ENCODE data around the gene CATSPERD. TPM values are rescaled to one million over a fixed set of nuclear protein-coding genes. Genes with fewer than 3 reads are reported as not detected.

CATSPERD gene
- total RNA-seq, 1 experiment from 2014 or later: 0.50 TPM

DNA sequence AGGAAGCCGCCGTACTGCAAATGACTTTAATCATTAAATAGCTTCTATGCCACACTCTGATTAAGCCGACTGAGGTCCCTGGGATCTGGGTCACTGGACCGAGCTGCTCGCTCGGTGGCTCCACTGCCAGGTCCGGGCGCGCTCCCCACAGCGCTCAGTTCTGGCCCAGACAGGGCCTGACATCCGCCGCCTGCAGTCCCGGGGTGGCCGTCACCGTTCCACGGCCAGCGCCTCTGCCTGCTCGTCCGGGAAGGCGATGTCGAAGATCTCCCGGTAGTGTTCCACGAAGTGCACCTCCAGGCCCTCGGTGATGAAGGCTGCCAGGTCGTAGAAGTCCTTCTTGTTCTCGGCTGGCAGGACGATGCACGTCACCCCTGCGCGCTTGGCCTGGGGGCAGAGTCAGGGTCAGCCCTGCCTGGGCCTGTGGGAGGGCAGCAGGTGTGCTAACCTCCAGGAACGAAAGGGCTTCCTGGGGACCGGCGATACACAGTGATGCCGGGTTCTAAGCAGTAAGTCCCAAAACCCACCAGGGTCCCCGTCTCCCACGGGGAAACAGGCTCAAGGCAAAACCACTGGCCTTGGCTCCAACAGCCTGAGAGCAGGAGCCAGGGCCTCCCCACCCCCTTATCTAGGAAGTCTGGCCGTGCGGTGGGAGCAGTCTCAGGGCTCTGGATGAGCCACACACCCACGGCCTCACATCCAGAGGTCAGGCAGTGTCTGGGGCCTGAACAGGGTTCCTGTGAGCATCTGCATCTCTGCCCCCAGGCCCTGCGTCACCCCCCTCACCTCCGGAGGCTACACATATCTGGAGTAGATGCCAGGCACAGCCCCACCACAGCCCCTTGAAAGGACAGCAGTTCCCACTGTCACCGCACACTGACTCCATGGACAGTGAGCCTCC lies 28.4 kb upstream of the CATSPERD start:
- H3K27ac Mint-ChIP-seq: peak overlapping the region; percentile 70
- H3K27me3 Mint-ChIP-seq (ENCODE audit: low read depth): peaks cover 5% of the 10 kb centered on the region; the same call in 1 of the 2 replicates
- H3K4me3 Mint-ChIP-seq: peak overlapping the region; percentile 99
- no peak for DNase-seq (ENCODE audit: low spot score)
- no peaks in the 10 kb centered on the region for H3K9me3 Mint-ChIP-seq
- H3K4me1 Mint-ChIP-seq: peaks cover 10% of the 10 kb centered on the region; the same call in 1 of the 2 replicates
- no peak for ATAC-seq
- ChIA-PET CTCF (interaction anchor here (0.5 kb wide), 1 partner anchor 22 kb away, joined by 3 read pairs; no protein-coding TSS in a partner anchor), POLR2A (interaction anchor here (0.6 to 2.7 kb wide), 2 partner anchors 21 to 28 kb away, joined by 3 to 14 read pairs; partner anchors contain the start of genes CATSPERD and LONP1)
- peaks cover 41% of the 10 kb centered on the region for H3K36me3 Mint-ChIP-seq
- no peak for TF ChIP-seq KAT7 (CRISPR knock-in tag; IDR thresholded peaks at IDR 0.05; ENCODE audit: borderline replicate concordance)
- no peak for TF ChIP-seq NFYB (CRISPR knock-in tag; conservative IDR thresholded peaks at IDR 0.05; ENCODE audit: low read depth)
- TF ChIP-seq, protein P1, sequence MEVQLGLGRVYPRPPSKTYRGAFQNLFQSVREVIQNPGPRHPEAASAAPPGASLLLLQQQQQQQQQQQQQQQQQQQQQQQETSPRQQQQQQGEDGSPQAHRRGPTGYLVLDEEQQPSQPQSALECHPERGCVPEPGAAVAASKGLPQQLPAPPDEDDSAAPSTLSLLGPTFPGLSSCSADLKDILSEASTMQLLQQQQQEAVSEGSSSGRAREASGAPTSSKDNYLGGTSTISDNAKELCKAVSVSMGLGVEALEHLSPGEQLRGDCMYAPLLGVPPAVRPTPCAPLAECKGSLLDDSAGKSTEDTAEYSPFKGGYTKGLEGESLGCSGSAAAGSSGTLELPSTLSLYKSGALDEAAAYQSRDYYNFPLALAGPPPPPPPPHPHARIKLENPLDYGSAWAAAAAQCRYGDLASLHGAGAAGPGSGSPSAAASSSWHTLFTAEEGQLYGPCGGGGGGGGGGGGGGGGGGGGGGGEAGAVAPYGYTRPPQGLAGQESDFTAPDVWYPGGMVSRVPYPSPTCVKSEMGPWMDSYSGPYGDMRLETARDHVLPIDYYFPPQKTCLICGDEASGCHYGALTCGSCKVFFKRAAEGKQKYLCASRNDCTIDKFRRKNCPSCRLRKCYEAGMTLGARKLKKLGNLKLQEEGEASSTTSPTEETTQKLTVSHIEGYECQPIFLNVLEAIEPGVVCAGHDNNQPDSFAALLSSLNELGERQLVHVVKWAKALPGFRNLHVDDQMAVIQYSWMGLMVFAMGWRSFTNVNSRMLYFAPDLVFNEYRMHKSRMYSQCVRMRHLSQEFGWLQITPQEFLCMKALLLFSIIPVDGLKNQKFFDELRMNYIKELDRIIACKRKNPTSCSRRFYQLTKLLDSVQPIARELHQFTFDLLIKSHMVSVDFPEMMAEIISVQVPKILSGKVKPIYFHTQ (CRISPR knock-in tag; IDR thresholded peaks at IDR 0.05): no peak
- TF ChIP-seq, protein P2, sequence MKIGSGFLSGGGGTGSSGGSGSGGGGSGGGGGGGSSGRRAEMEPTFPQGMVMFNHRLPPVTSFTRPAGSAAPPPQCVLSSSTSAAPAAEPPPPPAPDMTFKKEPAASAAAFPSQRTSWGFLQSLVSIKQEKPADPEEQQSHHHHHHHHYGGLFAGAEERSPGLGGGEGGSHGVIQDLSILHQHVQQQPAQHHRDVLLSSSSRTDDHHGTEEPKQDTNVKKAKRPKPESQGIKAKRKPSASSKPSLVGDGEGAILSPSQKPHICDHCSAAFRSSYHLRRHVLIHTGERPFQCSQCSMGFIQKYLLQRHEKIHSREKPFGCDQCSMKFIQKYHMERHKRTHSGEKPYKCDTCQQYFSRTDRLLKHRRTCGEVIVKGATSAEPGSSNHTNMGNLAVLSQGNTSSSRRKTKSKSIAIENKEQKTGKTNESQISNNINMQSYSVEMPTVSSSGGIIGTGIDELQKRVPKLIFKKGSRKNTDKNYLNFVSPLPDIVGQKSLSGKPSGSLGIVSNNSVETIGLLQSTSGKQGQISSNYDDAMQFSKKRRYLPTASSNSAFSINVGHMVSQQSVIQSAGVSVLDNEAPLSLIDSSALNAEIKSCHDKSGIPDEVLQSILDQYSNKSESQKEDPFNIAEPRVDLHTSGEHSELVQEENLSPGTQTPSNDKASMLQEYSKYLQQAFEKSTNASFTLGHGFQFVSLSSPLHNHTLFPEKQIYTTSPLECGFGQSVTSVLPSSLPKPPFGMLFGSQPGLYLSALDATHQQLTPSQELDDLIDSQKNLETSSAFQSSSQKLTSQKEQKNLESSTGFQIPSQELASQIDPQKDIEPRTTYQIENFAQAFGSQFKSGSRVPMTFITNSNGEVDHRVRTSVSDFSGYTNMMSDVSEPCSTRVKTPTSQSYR (CRISPR knock-in tag; IDR thresholded peaks at IDR 0.05): no peak; the same call in 1 of the 2 replicates
- no peak for TF ChIP-seq CBFB (CRISPR knock-in tag; IDR thresholded peaks at IDR 0.05; ENCODE audit: low read depth)
- 0 out of 2 replicates have a peak, but pooled peaks have one; percentile 59 for TF ChIP-seq HMGXB4 (CRISPR knock-in tag; IDR thresholded peaks at IDR 0.05)
- TF ChIP-seq, protein P3, sequence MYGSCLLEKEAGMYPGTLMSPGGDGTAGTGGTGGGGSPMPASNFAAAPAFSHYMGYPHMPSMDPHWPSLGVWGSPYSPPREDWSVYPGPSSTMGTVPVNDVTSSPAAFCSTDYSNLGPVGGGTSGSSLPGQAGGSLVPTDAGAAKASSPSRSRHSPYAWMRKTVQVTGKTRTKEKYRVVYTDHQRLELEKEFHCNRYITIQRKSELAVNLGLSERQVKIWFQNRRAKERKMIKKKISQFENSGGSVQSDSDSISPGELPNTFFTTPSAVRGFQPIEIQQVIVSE (CRISPR knock-in tag; IDR thresholded peaks at IDR 0.05; ENCODE audit: borderline replicate concordance): no peak
- no peak for TF ChIP-seq ZNF512 (CRISPR knock-in tag; IDR thresholded peaks at IDR 0.05; ENCODE audit: borderline replicate concordance)
- no peak for TF ChIP-seq ZBTB43 (CRISPR knock-in tag; IDR thresholded peaks at IDR 0.05)
- TF ChIP-seq NR3C1 (CRISPR knock-in tag; conservative IDR thresholded peaks at IDR 0.05; ENCODE audit: low read depth): no peak
- TF ChIP-seq, protein P4, sequence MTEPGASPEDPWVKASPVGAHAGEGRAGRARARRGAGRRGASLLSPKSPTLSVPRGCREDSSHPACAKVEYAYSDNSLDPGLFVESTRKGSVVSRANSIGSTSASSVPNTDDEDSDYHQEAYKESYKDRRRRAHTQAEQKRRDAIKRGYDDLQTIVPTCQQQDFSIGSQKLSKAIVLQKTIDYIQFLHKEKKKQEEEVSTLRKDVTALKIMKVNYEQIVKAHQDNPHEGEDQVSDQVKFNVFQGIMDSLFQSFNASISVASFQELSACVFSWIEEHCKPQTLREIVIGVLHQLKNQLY (CRISPR knock-in tag; IDR thresholded peaks at IDR 0.05): no peak
- TF ChIP-seq MXD4 (CRISPR knock-in tag; IDR thresholded peaks at IDR 0.05; ENCODE audit: borderline replicate concordance): no peak
- TF ChIP-seq, protein P5, sequence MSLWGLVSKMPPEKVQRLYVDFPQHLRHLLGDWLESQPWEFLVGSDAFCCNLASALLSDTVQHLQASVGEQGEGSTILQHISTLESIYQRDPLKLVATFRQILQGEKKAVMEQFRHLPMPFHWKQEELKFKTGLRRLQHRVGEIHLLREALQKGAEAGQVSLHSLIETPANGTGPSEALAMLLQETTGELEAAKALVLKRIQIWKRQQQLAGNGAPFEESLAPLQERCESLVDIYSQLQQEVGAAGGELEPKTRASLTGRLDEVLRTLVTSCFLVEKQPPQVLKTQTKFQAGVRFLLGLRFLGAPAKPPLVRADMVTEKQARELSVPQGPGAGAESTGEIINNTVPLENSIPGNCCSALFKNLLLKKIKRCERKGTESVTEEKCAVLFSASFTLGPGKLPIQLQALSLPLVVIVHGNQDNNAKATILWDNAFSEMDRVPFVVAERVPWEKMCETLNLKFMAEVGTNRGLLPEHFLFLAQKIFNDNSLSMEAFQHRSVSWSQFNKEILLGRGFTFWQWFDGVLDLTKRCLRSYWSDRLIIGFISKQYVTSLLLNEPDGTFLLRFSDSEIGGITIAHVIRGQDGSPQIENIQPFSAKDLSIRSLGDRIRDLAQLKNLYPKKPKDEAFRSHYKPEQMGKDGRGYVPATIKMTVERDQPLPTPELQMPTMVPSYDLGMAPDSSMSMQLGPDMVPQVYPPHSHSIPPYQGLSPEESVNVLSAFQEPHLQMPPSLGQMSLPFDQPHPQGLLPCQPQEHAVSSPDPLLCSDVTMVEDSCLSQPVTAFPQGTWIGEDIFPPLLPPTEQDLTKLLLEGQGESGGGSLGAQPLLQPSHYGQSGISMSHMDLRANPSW (CRISPR knock-in tag; conservative IDR thresholded peaks at IDR 0.05; ENCODE audit: low read depth): no peak
- TF ChIP-seq ZNF232 (CRISPR knock-in tag; IDR thresholded peaks at IDR 0.05): no peak
- TF ChIP-seq ZMAT4 (CRISPR knock-in tag; IDR thresholded peaks at IDR 0.05): no peak
- TF ChIP-seq CTCF (IDR thresholded peaks at IDR 0.05): no peak
- TF ChIP-seq FOXP1 (CRISPR knock-in tag; IDR thresholded peaks at IDR 0.05; ENCODE audit: borderline replicate concordance): 0 out of 2 replicates have a peak, but pooled peaks have one; percentile 44
